Memory B cell (primary cell): Measurements from ENCODE around the gene SDK1.

Source experiments
- ATAC-seq: fragments of 150-1000 bp; cut with Tn5 transposase; 2 replicates; pipeline ENCODE4 v1.10.0; 2021; ENCODE audit warnings: low read depth, mild to moderate bottlenecking, moderate library complexity
- DNase-seq, 2 donors: peaks; one replicate each; pipeline ENCODE4 v3.0.0; 2022; ENCODE audit warnings: low spot score in 2 of 2
- H3K27ac Mint-ChIP-seq: one replicate; pipeline ENCODE4 v1.8.0; 2022; ENCODE audit warnings: mild to moderate bottlenecking, moderate library complexity, mixed read lengths
- H3K27me3 Mint-ChIP-seq: one replicate; pipeline ENCODE4 v1.8.0; 2022; ENCODE audit warnings: mixed read lengths
- H3K36me3 Mint-ChIP-seq: one replicate; pipeline ENCODE4 v1.8.0; 2022; ENCODE audit warnings: mild to moderate bottlenecking, mixed read lengths
- H3K4me1 Mint-ChIP-seq: one replicate; pipeline ENCODE4 v1.8.0; 2022; ENCODE audit warnings: mixed read lengths
- H3K4me3 Mint-ChIP-seq: one replicate; pipeline ENCODE4 v1.8.0; 2022; ENCODE audit warnings: mild to moderate bottlenecking, moderate library complexity, mixed read lengths
- H3K9me3 Mint-ChIP-seq: one replicate; pipeline ENCODE4 v1.8.0; 2022; ENCODE audit warnings: mixed read lengths

SDK1 gene

GRCh38 chr7:4010923-4011656 is 710.0 kb downstream of the SDK1 start:
- ATAC-seq (no peak), DNase-seq (no peak)
- Mint-ChIP-seq H3K27me3 (peaks cover 11% of the 10 kb centered on the region), H3K4me3 (no peak overlapping the region), H3K36me3 (no peaks in the 10 kb centered on the region), H3K9me3 (peaks cover 3% of the 10 kb centered on the region), H3K27ac (no peak overlapping the region), H3K4me1 (no peaks in the 10 kb centered on the region)

- Mint-ChIP-seq H3K4me3 (no peak overlapping the region), H3K4me1 (no peaks in the 10 kb centered on the region), H3K9me3 (peaks cover 9% of the 10 kb centered on the region), H3K27me3 (peaks cover 9% of the 10 kb centered on the region), H3K27ac (no peak overlapping the region), H3K36me3 (peaks cover 2% of the 10 kb centered on the region)
- no peak for DNase-seq
- ATAC-seq, result no peak
Measured at GRCh38 chr7:4013793-4014192, 712.7 kb downstream of the SDK1 start.

GRCh38 chr7:4014346-4015050 is 713.4 kb downstream of the SDK1 start:
- DNase-seq, result no peak
- H3K4me3 Mint-ChIP-seq, result no peak overlapping the region
- no peak overlapping the region for H3K27ac Mint-ChIP-seq

GRCh38 chr7:4015371-4015770 is 714.3 kb downstream of the SDK1 start:
- no peak overlapping the region for H3K27ac Mint-ChIP-seq
- peaks cover 12% of the 10 kb centered on the region for H3K9me3 Mint-ChIP-seq
- H3K36me3 Mint-ChIP-seq, result peaks cover 6% of the 10 kb centered on the region
- no peak overlapping the region for H3K4me3 Mint-ChIP-seq
- peaks cover 11% of the 10 kb centered on the region for H3K27me3 Mint-ChIP-seq
- ATAC-seq, result no peak
- no peaks in the 10 kb centered on the region for H3K4me1 Mint-ChIP-seq
- DNase-seq, result no peak

More at GRCh38 chr7:4014346-4015050, 713.4 kb downstream of the SDK1 start:
- Mint-ChIP-seq H3K27me3 (peaks cover 9% of the 10 kb centered on the region), H3K9me3 (peaks cover 10% of the 10 kb centered on the region), H3K4me1 (no peaks in the 10 kb centered on the region), H3K36me3 (peaks cover 4% of the 10 kb centered on the region)
- ATAC-seq, result no peak

GRCh38 chr7:4015996-4016395 is 714.9 kb downstream of the SDK1 start:
- Mint-ChIP-seq H3K36me3 (peaks cover 6% of the 10 kb centered on the region), H3K4me1 (no peaks in the 10 kb centered on the region), H3K27me3 (peaks cover 11% of the 10 kb centered on the region), H3K27ac (no peak overlapping the region), H3K4me3 (no peak overlapping the region), H3K9me3 (peaks cover 13% of the 10 kb centered on the region)
- ATAC-seq, result no peak
- DNase-seq, result no peak

GRCh38 chr7:4017081-4017480 is 716.0 kb downstream of the SDK1 start:
- peaks cover 6% of the 10 kb centered on the region for H3K36me3 Mint-ChIP-seq
- no peak overlapping the region for H3K4me3 Mint-ChIP-seq
- H3K4me1 Mint-ChIP-seq, result no peaks in the 10 kb centered on the region
- H3K27ac Mint-ChIP-seq, result no peak overlapping the region
- peaks cover 13% of the 10 kb centered on the region for H3K9me3 Mint-ChIP-seq
- DNase-seq (no peak), ATAC-seq (no peak)
- peaks cover 10% of the 10 kb centered on the region for H3K27me3 Mint-ChIP-seq

- H3K4me3 Mint-ChIP-seq, result no peak overlapping the region
- ATAC-seq, result no peak
- DNase-seq, result no peak
- H3K9me3 Mint-ChIP-seq, result peaks cover 10% of the 10 kb centered on the region
- H3K27ac Mint-ChIP-seq, result no peak overlapping the region
- no peaks in the 10 kb centered on the region for H3K4me1 Mint-ChIP-seq
- H3K27me3 Mint-ChIP-seq, result peaks cover 8% of the 10 kb centered on the region
- peaks cover 6% of the 10 kb centered on the region for H3K36me3 Mint-ChIP-seq
Measured at GRCh38 chr7:4017785-4018184, 716.7 kb downstream of the SDK1 start.

- ATAC-seq (no peak), DNase-seq (no peak)
- Mint-ChIP-seq H3K9me3 (peaks cover 10% of the 10 kb centered on the region), H3K27me3 (peaks cover 8% of the 10 kb centered on the region), H3K36me3 (peaks cover 6% of the 10 kb centered on the region), H3K4me1 (no peaks in the 10 kb centered on the region), H3K4me3 (no peak overlapping the region), H3K27ac (no peak overlapping the region)
Measured at GRCh38 chr7:4018601-4019316, 717.7 kb downstream of the SDK1 start.

- peaks cover 8% of the 10 kb centered on the region for H3K27me3 Mint-ChIP-seq
Measured at GRCh38 chr7:4020086-4020485, 719.0 kb downstream of the SDK1 start.

GRCh38 chr7:4021413-4021812 is 720.4 kb downstream of the SDK1 start:
- no peak overlapping the region for H3K4me3 Mint-ChIP-seq
- ATAC-seq (no peak), DNase-seq (no peak)
- peaks cover 6% of the 10 kb centered on the region for H3K27me3 Mint-ChIP-seq
- no peak overlapping the region for H3K27ac Mint-ChIP-seq
- H3K36me3 Mint-ChIP-seq, result peaks cover 6% of the 10 kb centered on the region
- no peaks in the 10 kb centered on the region for H3K4me1 Mint-ChIP-seq
- H3K9me3 Mint-ChIP-seq, result peaks cover 10% of the 10 kb centered on the region

More at GRCh38 chr7:4020086-4020485, 719.0 kb downstream of the SDK1 start:
- H3K27ac Mint-ChIP-seq, result no peak overlapping the region
- no peak overlapping the region for H3K4me3 Mint-ChIP-seq
- no peak for DNase-seq
- no peak for ATAC-seq
- H3K4me1 Mint-ChIP-seq, result no peaks in the 10 kb centered on the region
- peaks cover 10% of the 10 kb centered on the region for H3K9me3 Mint-ChIP-seq
- H3K36me3 Mint-ChIP-seq, result peaks cover 6% of the 10 kb centered on the region

- H3K4me3 Mint-ChIP-seq, result no peak overlapping the region
- peaks cover 10% of the 10 kb centered on the region for H3K9me3 Mint-ChIP-seq
- peaks cover 4% of the 10 kb centered on the region for H3K27me3 Mint-ChIP-seq
- peaks cover 6% of the 10 kb centered on the region for H3K36me3 Mint-ChIP-seq
- DNase-seq (no peak), ATAC-seq (no peak)
- H3K27ac Mint-ChIP-seq, result no peak overlapping the region
- H3K4me1 Mint-ChIP-seq, result no peaks in the 10 kb centered on the region
Measured at GRCh38 chr7:4022265-4022664, 721.2 kb downstream of the SDK1 start.

- peaks cover 7% of the 10 kb centered on the region for H3K9me3 Mint-ChIP-seq
- H3K36me3 Mint-ChIP-seq, result peaks cover 6% of the 10 kb centered on the region
- H3K27me3 Mint-ChIP-seq, result peaks cover 4% of the 10 kb centered on the region
- no peak overlapping the region for H3K4me3 Mint-ChIP-seq
- DNase-seq (no peak), ATAC-seq (no peak)
- no peak overlapping the region for H3K27ac Mint-ChIP-seq
- H3K4me1 Mint-ChIP-seq, result no peaks in the 10 kb centered on the region
Measured at GRCh38 chr7:4023502-4023901, 722.5 kb downstream of the SDK1 start.

GRCh38 chr7:4024133-4024532 is 723.1 kb downstream of the SDK1 start:
- Mint-ChIP-seq H3K4me3 (no peak overlapping the region), H3K36me3 (peaks cover 4% of the 10 kb centered on the region), H3K9me3 (peaks cover 5% of the 10 kb centered on the region), H3K27ac (no peak overlapping the region), H3K4me1 (no peaks in the 10 kb centered on the region), H3K27me3 (peaks cover 4% of the 10 kb centered on the region)
- ATAC-seq (no peak), DNase-seq (no peak)

GRCh38 chr7:4024806-4025205 is 723.8 kb downstream of the SDK1 start:
- Mint-ChIP-seq H3K27me3 (peaks cover 4% of the 10 kb centered on the region), H3K9me3 (peaks cover 3% of the 10 kb centered on the region), H3K4me3 (no peak overlapping the region), H3K27ac (no peak overlapping the region), H3K36me3 (peaks cover 2% of the 10 kb centered on the region), H3K4me1 (no peaks in the 10 kb centered on the region)
- DNase-seq (no peak), ATAC-seq (no peak)
